HCT116 (cell line): ENCODE results near the gene RAC2. TPM values are rescaled to one million over a fixed set of nuclear protein-coding genes. Genes with fewer than 3 reads are reported as not detected.

Source experiments
- ATAC-seq: fragments of 200-7000 bp; cut with Tn5 transposase; 2 replicates; pipeline ENCODE4 v1.9.1; 2020; ENCODE audit warnings: mild to moderate bottlenecking, moderate library complexity
- BruUV-seq: library from RNA; stranded (reverse); fragments of 400-500 nt; replicated peaks from 2 replicates; lab custom pipeline; 2021; lab: Mats Ljungman, UMichigan
- CTCF ChIA-PET: fragments of 300-600 bp; sonication (Branson Sonifier 250); formaldehyde crosslinking; loops from one replicate; lab custom pipeline; 2021; ENCODE audit warnings: antibody characterized with exemption; lab: Charles Lee
- POLR2A ChIA-PET: fragments of 300-600, 350-600 bp; sonication (Branson Sonifier 250); formaldehyde crosslinking; loops from one replicate; lab custom pipeline; 2021; ENCODE audit warnings: antibody characterized with exemption; lab: Charles Lee
- RAD21 ChIA-PET, 2 experiments: fragments of 300-600 bp; sonication (Branson Sonifier 250); formaldehyde crosslinking; loops; one replicate each; lab custom pipeline; 2023; ENCODE audit warnings: low total read pairs in 2 of 2; ENCODE audit not compliant: uncharacterized antibody in 2 of 2, unreplicated experiment in 2 of 2, low non-redundant PET in 1 of 2; lab: Charles Lee
- DNase-seq: peaks from one replicate; pipeline ENCODE4 v3.0.0-alpha.2; 2010; ENCODE audit warnings: low read depth, low spot score
- H2AFZ ChIP-seq: fragments of 200-600 bp; shearing (Covaris generic), sonication (generic); 2 replicates; pipeline ENCODE4 v1.6.1; 2017; ENCODE audit warnings: low read depth, mixed run types, mixed read lengths, antibody characterized with exemption, low read length; ENCODE audit not compliant: poor library complexity, severe bottlenecking
- H3K27ac ChIP-seq: 2 replicates; pipeline ENCODE4 v1.5.1; 2012; ENCODE audit warnings: low read depth, low read length
- H3K27me3 ChIP-seq: fragments of 200-600 bp; sonication (generic); 2 replicates; pipeline ENCODE4 v1.6.1; 2016; ENCODE audit warnings: mixed run types, low read length, mixed read lengths; ENCODE audit not compliant: insufficient read depth
- H3K36me3 ChIP-seq, 2 experiments: fragments of 200-500 bp in 1 of 2; fragments of 200-600 bp in 1 of 2; sonication (Bioruptor generic) in 1 of 2; sonication (generic) in 1 of 2; 2 replicates each; pipeline versions ENCODE4 v1.5.1 to v1.6.1; 2014 to 2016; ENCODE audit warnings: low read length in 2 of 2, inconsistent platforms in 1 of 2, mixed read lengths in 1 of 2, mixed run types in 1 of 2; ENCODE audit not compliant: insufficient read depth in 2 of 2, control insufficient read depth in 1 of 2
- H3K4me1 ChIP-seq, 2 experiments: fragments of 200-600 bp in 1 of 2; sonication (generic) in 1 of 2; 2 replicates each; pipeline versions ENCODE4 v1.5.1 to v1.6.1; 2012 to 2017; ENCODE audit warnings: low read length in 2 of 2, inconsistent platforms in 1 of 2, mild to moderate bottlenecking in 1 of 2, mixed read lengths in 1 of 2, mixed run types in 1 of 2, moderate library complexity in 1 of 2; ENCODE audit not compliant: insufficient read depth in 2 of 2, control insufficient read depth in 1 of 2
- H3K4me2 ChIP-seq: fragments of 200-600 bp; sonication (generic); 2 replicates; pipeline ENCODE4 v1.6.1; 2017; ENCODE audit warnings: mixed run types, low read length, mixed read lengths
- H3K4me3 ChIP-seq, 2 experiments: fragments of 200-600 bp in 1 of 2; sonication (generic) in 1 of 2; replicated peaks in 1 of 2; 2 replicates each; pipeline ENCODE4 v1.5.1; 2011 to 2016; ENCODE audit warnings: low read length in 2 of 2, control low read depth in 1 of 2, low read depth in 1 of 2, mild to moderate bottlenecking in 1 of 2, mixed read lengths in 1 of 2, mixed run types in 1 of 2
- H3K79me2 ChIP-seq: fragments of 200-600 bp; sonication (generic); 2 replicates; pipeline ENCODE4 v1.6.1; 2017; ENCODE audit warnings: mild to moderate bottlenecking, mixed run types, low read length, moderate library complexity, mixed read lengths; ENCODE audit not compliant: insufficient read depth
- H3K9ac ChIP-seq: fragments of 200-600 bp; sonication (generic); 2 replicates; pipeline ENCODE4 v1.6.1; 2016; ENCODE audit warnings: low read length, mixed read lengths
- H3K9me2 ChIP-seq: fragments of 200-600 bp; sonication (generic), shearing (Covaris generic); 2 replicates; pipeline ENCODE4 v1.6.1; 2017; ENCODE audit warnings: mixed run types, mild to moderate bottlenecking, moderate library complexity; ENCODE audit not compliant: insufficient read depth
- H3K9me3 ChIP-seq, 2 experiments: fragments of 200-500 bp in 1 of 2; fragments of 200-600 bp in 1 of 2; sonication (Bioruptor generic) in 1 of 2; sonication (generic) in 1 of 2; 2 replicates each; pipeline ENCODE4 v1.6.1; 2014 to 2017; ENCODE audit warnings: low read length in 2 of 2, mixed read lengths in 2 of 2, inconsistent platforms in 1 of 2, low read depth in 1 of 2, mild to moderate bottlenecking in 1 of 2, mixed run types in 1 of 2, moderate library complexity in 1 of 2; ENCODE audit not compliant: control insufficient read depth in 1 of 2, insufficient read depth in 1 of 2
- H4K20me1 ChIP-seq: fragments of 200-600 bp; sonication (generic), shearing (Covaris generic); 2 replicates; pipeline ENCODE4 v1.6.1; 2017; ENCODE audit warnings: mixed run types, mild to moderate bottlenecking, moderate library complexity; ENCODE audit not compliant: insufficient read depth
- EGR1 ChIP-seq: IDR thresholded peaks from 2 replicates; pipeline ENCODE4 v1.6.1; 2012; ENCODE audit warnings: low read depth
- ELF1 ChIP-seq: IDR thresholded peaks from 2 replicates; pipeline ENCODE4 v1.6.1; 2012; ENCODE audit warnings: low read depth, borderline replicate concordance
- EZH2 ChIP-seq: fragments of 200-600 bp; sonication (generic); IDR thresholded peaks from 2 replicates; pipeline ENCODE4 v1.6.1; 2017; ENCODE audit warnings: antibody characterized with exemption, mixed run types
- EZH2phosphoT487 ChIP-seq: fragments of 200-600 bp; IDR thresholded peaks from 2 replicates; pipeline ENCODE4 v1.6.1; 2018; ENCODE audit warnings: antibody characterized with exemption, borderline replicate concordance
- FOSL1 ChIP-seq: IDR thresholded peaks from 2 replicates; pipeline ENCODE4 v1.6.1; 2012; ENCODE audit warnings: low read depth
- POLR2A ChIP-seq: IDR thresholded peaks from 2 replicates; pipeline ENCODE4 v1.7.0; 2011; ENCODE audit warnings: borderline replicate concordance; ENCODE audit not compliant: insufficient read depth, insufficient read length; ENCODE audit errors: extremely low read depth
- intact Hi-C: fragments of 100-400 bp; cut with micrococcal nuclease; formaldehyde crosslinking; loops from 2 replicates; pipeline ENCODE4 v1.10.0; 2022
- total RNA-seq: library from RNA; stranded (reverse); gene quantifications from one replicate; pipeline ENCODE4 v1.2.1, GENCODE V29; 2021; ENCODE audit not compliant: unreplicated experiment
- TF ChIP-seq, protein P1 (sequence below): IDR thresholded peaks from 2 replicates; pipeline ENCODE4 v1.6.1; 2012
- TF ChIP-seq, protein P2 (sequence below): IDR thresholded peaks from 2 replicates; pipeline ENCODE4 v1.6.1; 2012; ENCODE audit warnings: low read depth

Gene RAC2
- total RNA-seq, 1 experiment from 2014 or later = 62.0 TPM

DNA sequence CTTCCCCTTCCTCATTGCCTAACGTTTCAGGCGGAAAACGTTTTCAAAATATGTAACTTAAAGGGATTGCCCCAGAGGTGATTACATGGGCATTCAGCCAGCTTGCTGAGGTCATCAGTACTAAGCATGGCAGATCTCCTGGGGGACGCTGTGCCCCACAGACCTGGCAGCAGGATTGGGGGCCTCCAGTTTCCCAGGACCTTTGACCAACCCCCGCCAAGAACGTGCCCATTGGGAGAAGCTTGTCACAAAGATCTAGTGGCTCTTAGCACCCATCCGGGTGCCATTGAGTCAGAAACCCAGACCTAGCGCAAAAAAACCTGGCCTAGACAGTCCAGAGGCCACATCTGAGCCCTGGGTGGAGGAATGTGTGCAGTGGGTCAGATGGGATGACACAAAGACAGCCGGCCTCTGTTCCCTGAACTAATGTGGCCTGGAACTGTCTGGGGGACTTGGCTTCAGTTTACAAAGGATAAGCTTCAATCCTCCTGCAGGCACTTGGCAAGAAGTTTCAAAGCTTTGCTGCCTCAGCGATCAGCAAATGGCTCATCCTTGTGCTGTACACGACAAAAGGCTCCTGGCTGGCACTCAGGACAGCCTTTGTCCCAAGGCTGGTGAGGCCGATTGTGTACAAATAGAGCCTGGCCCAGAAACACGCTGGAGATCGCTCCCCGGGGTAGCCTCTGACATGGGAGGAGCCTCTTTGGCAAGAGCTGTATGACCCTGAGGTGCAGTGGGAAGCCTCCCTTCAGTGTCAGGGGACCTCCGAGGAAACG is 65.5 kb downstream of the RAC2 start:
- no peaks in the 10 kb centered on the region for H3K79me2 ChIP-seq
- TF ChIP-seq EGR1 = no peak
- no peak for TF ChIP-seq ELF1
- TF ChIP-seq POLR2A = no peak
- TF ChIP-seq FOSL1 = no peak
- TF ChIP-seq EZH2 = no peak
- TF ChIP-seq, protein P1, sequence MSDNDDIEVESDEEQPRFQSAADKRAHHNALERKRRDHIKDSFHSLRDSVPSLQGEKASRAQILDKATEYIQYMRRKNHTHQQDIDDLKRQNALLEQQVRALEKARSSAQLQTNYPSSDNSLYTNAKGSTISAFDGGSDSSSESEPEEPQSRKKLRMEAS = no peak
- no peak for TF ChIP-seq EZH2phosphoT487
- TF ChIP-seq, protein P2, sequence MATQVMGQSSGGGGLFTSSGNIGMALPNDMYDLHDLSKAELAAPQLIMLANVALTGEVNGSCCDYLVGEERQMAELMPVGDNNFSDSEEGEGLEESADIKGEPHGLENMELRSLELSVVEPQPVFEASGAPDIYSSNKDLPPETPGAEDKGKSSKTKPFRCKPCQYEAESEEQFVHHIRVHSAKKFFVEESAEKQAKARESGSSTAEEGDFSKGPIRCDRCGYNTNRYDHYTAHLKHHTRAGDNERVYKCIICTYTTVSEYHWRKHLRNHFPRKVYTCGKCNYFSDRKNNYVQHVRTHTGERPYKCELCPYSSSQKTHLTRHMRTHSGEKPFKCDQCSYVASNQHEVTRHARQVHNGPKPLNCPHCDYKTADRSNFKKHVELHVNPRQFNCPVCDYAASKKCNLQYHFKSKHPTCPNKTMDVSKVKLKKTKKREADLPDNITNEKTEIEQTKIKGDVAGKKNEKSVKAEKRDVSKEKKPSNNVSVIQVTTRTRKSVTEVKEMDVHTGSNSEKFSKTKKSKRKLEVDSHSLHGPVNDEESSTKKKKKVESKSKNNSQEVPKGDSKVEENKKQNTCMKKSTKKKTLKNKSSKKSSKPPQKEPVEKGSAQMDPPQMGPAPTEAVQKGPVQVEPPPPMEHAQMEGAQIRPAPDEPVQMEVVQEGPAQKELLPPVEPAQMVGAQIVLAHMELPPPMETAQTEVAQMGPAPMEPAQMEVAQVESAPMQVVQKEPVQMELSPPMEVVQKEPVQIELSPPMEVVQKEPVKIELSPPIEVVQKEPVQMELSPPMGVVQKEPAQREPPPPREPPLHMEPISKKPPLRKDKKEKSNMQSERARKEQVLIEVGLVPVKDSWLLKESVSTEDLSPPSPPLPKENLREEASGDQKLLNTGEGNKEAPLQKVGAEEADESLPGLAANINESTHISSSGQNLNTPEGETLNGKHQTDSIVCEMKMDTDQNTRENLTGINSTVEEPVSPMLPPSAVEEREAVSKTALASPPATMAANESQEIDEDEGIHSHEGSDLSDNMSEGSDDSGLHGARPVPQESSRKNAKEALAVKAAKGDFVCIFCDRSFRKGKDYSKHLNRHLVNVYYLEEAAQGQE = no peak
- TF ChIP-seq, all 23 proteins: peak for 0
- H3K4me1 ChIP-seq = peaks cover 2 to 18% of the 10 kb centered on the region in 2 experiments; a peak in 3 of 4 replicates
- intact Hi-C loops = no loop called here
- H3K27ac ChIP-seq = no peak overlapping the region
- ChIA-PET POLR2A (interaction anchor here (2.3 kb wide), 1 partner anchor 9 kb away, joined by 12 read pairs; the partner anchor contains the start of gene C1QTNF6), CTCF (no interaction called here), RAD21 (no interaction called here)
- DNase-seq (no peak), ATAC-seq (no peak)
- H3K9me2 ChIP-seq = no peaks in the 10 kb centered on the region
- BruUV-seq = no TSS peak
- H3K9ac ChIP-seq = no peak overlapping the region
- no peaks in the 10 kb centered on the region for H3K36me3 ChIP-seq
- no peak overlapping the region for H3K4me3 ChIP-seq
- no peaks in the 10 kb centered on the region for H3K9me3 ChIP-seq
- H3K27me3 ChIP-seq = no peaks in the 10 kb centered on the region
- H2AFZ ChIP-seq = no peak overlapping the region
- no peaks in the 10 kb centered on the region for H4K20me1 ChIP-seq
- H3K4me2 ChIP-seq = no peak overlapping the region
